ENCODE data around the gene ANKRD33B.

DNA sequence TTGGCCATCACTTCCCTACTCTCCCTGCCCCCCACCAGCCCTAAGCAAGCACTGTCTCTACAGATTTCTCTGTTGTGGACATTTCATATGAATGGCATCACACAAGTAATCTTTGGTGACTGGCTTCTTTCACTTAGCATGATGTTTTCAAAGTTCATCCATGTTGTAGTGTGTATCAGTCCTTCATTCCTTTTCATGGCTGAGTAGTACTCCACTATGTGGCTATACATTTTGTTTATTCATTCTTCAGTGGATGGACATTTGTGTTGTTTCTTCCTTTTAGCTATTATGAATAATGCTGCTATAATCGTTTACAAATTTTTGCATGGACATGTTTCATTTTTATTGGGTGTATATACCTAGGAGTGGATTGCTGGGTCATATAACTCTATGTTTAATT, 113.1 kb downstream of the ANKRD33B start:
- TF ChIP-seq CTCF (IDR thresholded peaks at IDR 0.05): no peak
- TF ChIP-seq POLR2A (IDR thresholded peaks at IDR 0.05): no peak
